NCI-H82 treated with DMSO at 0.1 percent for 48 hours (cell line): Measurements from ENCODE around the gene CARD14.

Experiments used
- DNase-seq: peaks from one replicate; lab custom pipeline; 2025; ENCODE audit not compliant: unreplicated experiment; lab: John Stamatoyannopoulos, UW

The CARD14 gene

DNA sequence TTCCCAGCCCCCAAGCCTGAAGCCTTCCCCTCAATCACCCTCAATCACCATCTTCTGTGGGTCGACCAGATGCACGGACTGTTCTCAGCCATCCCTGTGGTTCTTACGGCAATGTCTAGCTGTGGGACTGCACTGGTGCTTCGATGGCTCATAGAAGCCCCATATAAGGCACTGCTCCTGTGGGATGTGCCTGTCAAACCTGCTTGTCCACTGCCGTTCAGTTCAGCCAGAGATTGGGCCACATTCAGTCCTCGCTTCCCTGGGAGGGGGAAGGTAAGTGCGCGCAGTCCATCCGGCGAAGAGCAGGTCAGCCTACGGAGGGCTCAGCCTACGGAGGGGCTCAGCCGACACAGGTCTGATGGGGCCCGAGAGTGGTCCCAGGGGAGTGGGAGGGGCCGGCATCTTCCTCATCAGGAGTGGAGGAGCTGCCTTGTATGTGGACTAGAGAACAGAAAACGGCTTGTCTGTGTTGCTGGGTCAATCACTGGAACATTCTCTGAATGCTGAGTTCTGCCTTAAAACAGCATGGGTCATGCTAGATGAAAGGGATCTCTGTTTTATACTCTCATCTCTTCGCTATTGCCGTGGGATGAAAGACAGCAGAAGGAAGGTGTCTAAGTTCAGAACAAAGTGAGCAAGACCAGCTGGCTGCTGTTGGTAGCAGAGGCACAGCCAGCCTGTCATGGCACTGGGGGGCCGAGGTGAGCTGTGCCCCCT, at the start of gene CARD14:
Gene CARD14 (plus strand): TSS at position 247 of the 717 bp plus-strand sequence. CDS start 11,409 bp downstream, outside the sequence.
- no peak for DNase-seq

DNA sequence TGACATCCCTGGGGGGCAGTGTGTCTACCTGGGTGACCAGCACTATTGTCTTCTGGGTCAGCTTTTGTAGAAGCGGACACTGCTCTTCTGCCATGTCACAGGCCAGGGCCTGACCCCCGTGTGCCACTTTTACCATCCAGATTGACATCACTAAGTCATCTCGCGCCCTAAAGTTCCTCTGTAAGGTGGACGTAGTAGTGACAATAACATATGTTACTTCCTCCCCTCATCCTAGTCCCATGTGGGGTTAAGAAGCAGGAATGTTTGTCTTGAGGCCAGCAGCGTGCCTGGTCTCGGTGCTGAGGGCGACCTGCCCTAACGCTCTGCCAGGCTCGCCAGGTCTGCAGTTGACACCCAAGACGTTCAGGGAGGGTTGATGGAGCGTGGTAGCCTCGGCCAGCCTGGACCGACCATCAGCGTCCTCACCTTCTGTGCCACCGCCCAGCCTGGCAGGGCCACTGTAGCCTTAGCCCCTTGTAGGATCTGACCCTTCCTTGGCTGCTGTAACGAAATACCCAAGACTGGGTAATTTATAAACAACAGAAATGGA, 47.7 kb upstream of the CARD14 start:
- DNase-seq: no peak

DNA sequence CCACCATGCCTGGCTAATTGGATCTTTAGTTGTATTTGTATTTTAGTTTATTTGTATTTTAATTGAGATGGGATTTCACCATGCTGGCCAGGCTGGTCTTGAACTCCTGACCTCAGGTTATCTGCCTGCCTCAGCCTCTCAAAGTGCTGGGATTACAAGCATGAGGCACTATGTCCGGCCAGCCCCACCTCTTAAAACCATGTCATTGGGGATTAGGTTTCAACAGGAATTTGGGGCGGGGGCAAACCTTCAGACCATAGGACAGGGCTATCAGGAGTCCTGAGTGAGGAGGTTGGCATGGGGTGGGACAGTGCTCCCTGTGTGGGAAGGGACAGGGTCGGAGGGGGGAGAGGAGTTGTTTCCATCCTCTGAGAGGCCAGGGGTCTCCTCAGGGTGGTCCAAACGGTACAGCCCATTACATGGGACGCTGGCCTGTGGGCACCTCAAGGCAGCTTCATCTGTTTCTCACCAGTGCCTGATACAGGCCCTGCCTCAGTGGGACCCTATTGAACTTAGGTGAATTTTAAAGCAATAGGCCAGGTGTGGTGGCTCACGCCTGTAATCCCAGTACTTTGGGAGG, 46.8 kb upstream of the CARD14 start:
- no peak for DNase-seq

DNA sequence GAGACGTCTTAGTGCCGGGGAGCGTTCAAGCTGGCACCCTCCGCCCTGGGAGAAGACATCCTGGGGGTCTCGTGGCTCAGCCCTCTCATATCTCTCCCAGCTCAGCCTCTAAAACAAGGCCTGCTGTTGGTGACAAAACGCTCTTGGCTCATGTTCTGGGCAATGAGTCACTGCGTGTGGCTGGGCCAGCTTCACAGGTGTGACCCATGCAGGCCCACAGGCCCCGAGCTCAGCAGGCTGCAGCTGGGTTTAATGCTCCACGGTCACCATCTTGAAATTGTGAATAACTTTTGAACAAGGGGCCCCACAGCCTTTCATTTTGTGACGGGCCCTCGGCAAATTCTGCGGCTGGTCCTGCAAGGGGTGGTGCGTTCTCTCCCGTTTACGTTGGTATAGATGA, 46.0 kb upstream of the CARD14 start:
- no peak for DNase-seq

DNA sequence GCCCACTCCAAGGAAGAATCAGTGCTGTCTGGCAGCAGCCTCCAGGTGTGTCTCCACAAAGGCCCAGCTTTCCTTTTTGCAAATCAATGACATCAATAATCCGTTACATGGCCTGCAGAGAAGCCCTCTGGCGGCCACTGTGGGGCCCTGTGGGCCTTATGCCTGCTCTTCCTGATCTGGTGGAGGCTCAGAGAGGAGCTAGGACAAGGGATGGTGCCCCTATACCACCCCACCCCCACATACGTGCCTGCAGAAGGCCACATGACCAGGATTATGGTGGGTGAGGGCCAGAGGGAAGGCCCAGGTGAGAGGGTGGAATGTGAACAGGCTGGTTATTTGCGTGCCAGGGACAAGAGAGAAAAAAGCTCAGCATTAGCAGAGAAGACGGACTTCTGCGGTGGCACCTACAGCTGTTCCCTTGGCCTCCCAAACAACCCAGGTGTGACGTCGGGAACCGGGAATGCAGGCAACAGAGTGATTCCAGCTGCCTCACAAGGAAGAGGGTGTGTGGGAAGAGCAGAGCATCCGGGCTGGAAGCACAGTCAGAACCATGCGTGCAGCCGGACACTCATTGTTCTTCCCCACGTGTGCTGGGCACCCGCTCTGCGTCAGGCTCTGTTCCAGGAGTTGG, 45.4 kb upstream of the CARD14 start:
- DNase-seq: peak; percentile 40

DNA sequence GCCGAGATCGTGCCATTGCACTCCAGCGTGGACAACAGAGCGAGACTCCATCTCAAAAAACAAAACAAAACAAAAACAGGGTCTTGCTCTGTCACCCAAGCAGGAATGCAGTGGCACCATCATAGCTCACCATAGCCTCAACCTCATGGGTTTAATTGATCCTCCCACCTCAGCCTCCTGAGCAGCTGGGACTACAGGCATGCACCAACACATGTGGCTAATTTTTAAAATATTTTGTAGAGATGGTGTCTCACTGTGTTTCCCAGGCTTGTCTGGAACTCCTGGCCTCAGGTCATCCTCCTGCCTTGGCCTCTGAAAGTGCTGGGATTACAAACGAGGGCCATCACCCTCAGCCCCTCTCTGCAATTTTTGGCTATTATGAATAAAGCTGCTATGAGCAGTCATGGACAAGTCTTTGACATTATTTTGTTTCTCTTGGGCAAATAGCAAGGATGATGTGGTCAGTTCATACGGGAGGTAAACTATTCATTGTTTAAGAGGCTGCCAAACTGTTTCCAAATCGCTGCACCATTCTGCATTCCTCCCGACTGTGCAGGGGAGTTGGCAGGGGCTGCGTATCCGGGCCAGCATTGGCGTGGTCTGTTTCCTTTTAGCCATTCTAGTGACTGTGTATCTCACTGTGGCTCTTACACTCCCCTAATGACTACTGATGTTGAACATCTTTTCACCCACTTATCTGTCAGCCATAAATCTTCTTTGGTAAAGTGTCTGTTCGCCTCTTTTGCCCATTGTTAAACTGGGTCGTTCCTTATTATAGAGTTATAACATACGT, 44.0 kb upstream of the CARD14 start:
- DNase-seq: no peak

DNA sequence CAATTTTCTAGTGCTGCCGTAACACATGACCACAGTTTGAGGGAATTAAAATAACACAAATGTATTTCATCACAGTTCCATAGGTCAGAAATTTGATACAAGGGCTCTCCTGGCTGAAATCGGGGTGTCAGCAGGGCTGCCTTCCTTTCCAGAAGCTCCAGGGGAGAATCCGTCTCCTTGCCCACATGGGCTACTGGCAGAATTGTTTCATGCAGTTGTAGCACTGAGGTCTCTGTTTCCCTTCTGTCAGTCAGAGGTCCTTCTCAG, 43.4 kb upstream of the CARD14 start:
- DNase-seq: no peak

DNA sequence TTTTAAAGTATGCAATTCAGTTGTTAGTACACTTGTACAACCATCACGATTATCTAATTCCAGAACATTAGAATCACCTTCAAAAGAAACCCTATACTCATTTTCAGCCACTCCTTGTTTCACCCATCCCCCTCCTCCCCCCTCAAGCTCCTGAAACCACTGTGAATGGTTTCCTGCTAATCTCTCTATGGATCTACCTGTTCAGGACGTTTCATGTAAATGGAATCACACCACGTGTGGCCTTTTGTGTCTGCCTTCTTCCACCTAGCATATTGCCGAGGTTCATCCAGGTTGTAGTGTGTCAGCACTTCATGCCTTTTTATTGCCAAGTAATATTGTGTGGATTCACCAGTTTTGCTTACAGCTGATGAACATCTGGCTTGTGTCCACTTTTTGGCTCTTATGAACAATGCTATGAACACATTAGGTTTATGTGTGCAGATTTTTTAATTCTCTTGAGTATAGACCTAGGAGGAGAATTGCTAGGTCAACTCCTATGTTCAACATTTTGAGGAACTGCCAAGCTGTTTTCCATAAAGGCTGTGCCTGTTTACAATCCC, 40.7 kb upstream of the CARD14 start:
- no peak for DNase-seq

DNA sequence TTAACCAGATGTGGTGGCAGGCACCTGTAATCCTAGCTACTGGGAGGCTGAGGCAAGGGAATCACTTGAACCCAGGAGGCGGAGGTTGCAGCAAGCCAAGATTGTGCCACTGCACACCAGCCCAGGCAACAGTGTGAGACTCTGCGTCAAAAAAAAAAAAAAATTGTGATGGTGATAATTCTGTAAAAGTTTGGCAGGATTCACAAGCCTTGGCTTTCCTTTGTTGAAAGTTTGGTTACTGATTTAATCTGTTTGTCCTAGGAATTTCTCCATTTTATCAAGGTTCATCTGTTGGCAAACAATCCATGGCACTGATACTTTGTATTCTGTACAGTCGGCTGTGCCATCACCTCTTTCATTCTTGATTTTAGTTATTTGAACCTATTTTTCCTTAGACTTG, 38.8 kb upstream of the CARD14 start:
- DNase-seq: no peak

DNA sequence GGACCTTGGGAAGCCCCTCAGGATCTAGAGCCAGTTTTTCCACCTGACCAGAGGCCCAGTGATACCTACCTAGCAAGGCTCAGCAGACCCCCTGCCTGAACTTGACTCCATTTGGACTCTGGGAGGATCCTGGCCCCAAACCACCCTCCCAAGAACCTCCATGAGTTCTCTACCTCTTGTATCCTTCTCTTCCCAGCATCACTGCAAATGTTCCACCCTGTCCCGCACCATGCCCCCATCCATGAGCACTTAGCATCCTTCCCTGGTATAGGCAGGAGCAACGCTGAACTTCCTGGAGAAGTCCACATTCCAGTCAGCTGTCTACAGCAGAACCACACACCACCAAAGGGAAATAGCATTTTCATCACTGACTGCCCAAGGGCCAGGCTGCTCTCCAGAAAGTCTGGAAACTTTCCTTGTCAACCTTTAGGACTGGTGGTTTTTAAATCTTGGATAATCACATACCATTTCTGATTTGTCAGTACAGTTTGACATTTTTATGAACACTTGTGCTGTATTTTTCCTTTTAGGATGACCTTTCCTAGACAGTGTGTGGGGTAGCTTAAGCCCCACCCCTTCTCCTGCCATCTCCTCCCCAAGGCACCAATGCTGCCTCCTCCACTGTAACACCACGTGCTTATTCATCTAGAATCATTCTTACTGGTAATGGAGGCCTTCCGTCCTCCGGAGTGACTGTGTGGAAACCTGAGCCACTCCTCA, 36.8 kb upstream of the CARD14 start:
- DNase-seq: no peak

DNA sequence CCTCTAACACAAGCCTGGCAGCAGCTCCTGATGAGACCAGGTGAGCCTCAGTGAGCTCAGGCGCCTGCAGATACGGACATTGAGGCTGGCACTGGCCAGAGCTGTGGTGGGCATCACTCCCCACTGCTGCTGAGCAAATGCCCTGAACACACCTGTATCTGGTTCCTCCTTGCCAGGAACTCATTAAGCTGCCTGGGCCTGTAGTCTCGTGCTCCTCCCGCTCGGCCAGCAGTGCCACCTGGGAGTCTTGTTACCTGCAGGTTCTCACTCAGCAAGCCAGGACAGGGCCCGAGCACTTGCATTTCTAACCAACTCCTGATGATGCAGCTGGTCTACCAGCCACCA, 36.2 kb upstream of the CARD14 start:
- no peak for DNase-seq

DNA sequence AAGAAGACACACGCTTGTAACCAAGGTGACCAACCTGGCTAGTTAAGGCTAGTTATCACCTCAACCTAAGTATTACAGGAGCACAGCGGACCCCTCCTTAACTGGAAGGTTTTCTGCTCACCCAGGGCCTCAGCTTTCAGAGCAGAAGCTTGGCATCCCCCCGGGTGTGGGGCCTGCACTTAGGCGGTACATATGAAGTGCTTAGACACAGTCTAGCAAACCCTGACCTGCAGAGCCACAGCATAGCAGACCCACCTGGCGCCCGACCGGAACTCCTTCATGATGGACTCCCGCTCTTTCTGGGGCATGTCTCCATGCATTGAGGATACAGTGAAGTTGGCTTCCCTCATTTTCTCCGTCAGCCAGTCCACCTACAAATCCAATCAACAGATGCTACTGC, 32.7 kb upstream of the CARD14 start:
- DNase-seq: no peak

DNA sequence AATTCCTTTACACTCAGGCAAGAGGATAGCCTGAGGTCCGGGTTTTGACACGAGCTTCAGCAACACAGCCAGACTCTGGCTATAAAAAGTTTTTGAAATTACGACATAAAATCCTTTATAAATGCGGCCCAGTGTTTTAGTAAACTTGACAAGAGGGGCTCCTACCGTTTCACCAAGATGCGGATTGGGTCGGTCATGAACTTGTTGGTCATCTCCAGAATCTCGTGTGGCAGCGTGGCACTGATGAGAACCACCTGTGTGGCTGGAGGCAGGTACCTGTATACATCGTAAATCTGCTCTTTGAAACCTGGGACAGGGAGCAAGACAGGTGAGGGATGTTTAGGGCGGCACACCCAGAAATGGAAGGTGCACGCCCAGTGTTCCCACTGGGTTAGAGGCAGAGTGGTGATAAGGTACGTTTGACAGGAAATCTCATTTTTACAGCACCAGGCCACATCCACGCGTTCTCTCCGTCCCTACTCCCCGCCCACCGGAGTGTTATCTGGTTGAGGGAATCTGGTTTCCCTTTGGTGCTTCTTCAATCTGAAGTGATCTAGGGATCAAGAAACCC, 30.9 kb upstream of the CARD14 start:
- no peak for DNase-seq

DNA sequence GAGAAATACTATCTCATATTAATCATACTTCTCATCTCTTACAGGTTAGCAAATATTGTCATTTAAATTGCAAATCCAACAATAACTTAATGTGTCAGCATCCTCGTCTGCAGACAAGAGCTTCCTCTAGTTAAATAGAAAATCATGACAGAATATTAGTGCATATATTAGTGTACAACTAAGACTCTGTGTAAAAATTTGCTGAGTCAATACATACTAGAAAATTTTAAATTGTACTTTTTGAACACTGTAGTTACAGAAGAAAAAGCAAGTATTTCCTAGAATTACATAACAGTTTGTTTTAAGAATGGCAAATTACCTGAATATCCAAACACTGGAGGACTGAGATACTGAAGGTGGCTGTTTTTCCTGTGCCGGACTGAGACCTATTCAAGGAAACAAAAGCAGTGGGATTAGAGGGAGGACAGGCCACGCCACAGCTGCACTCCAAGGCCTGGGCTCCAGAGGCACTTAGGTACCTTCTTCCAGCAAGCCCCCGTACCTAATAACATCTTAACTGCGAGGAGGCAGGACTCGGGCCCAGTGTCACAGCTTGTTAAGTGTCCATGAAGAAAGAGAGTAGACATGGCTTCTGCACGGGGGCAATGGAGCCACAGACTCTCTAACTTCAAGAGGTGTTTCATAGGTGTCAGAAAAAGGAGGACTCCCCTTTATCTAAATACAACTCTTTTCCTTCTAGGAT, 28.2 kb upstream of the CARD14 start:
- no peak for DNase-seq

DNA sequence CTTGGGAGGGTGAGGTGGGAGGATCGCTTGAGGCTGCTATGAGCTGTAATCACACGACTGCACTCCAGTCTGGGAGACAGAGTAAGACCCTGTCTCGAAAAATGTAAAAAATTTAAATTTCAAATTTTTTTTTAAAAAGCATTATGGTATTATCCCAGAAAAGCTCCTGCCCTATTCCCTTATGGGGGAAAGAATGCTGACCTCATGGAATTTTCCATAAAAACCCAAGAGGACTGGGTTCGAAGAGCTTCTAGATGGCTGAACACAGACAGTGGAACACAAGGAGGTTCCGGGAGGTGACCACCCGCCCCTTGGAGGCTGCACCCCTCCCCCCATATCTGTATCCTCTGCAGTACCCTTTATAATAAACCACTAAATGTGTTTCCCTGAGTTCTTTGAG, 26.9 kb upstream of the CARD14 start:
- no peak for DNase-seq

DNA sequence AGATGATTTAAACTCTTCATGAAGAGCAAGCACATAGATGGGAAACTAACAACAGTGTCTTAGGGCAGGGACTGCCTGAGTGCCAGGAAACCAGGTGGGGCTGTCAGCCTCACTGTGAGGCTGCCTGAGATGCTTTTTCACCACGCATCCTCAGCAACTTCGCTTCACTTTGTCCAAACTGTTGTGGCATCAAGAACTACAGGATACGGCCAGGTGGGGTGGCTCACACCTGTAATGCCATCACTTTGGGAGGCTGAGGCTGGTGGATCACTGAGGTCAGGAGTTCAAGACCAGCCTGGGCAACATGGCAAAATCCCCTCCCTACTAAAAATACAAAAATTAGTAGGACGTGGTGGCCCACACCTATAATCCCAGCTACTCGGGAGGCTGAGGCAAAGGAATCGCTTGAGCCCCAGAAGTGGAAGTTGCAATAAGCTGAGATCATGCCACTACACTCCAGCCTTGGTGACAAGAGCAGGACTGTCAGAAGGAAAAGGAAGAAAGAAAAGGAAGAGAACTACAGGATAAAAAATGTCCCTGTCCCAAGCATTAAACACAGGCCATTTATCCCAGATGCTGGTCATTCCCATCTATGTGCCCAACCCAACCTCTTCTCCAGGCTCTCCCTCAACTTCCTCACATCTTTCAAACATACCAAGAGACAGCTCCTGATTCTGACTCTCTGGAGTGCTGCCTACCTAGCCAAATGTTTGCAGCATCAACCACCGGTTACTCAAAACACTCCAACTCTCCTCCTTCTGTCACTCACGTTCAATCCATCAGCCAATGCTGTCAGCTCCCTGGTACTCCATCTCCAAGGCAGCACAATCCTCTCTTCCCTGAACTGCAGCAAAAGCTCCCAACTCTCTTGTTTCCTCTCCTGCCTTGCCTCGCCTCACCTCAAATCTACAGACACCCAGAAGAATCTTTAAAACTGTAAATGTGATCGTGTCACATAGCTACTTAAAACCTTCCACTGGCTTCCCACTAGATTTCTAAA, 24.5 kb upstream of the CARD14 start:
- DNase-seq: no peak

DNA sequence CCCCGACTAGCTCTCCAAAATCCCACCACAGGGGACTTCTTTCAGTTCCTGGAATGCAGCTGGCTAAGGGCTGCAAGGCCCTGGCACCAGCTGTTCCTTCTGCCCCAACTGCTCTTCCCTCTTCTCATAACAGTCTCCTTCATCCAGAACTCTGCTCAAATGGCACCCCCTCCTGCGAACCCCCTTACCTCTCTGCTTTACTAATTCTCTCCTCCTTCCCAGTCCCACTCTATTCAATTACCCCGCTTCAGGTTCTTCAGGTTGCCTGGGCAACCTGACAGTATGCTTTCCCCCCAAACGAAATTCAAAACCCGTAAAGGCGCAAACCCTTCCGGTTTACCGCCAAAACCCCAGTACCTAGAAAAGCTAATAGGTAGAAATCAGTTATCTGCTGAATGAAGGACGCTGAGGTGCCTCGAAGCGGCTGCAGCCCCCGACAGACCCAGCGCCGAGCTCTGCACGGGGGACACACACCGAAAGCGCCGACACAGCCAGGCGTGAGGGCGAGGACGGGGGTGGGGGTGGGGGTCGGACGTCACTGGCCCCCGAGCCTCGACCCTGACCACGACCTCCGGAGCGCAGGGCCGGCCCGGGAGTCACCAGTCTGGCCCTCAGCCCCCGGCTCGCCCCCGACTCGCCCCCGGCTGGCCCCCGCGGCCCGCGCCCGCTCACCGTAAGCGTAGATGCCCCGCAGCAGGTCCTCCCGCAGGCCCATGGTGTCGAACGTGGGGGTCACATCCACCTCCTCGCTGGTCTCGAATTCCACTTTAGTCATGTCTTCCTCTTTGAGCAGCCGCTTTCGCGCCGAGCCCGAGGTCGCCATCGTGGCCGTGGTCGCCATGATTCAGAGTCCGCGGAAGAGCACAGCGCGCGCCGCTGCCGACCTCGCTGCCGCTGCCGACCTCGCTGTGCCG, 23.5 kb upstream of the CARD14 start:
- no peak for DNase-seq
